GF-D8 (cell line): ENCODE data around the gene NRG2.

ENCODE experiments used
- DNase-seq: peaks from one replicate; lab custom pipeline; 2025; lab: John Stamatoyannopoulos, UW

NRG2 gene

GRCh38 chr5:139836469-139837208 lies 206.5 kb downstream of the NRG2 start:
- no peak for DNase-seq

DNA sequence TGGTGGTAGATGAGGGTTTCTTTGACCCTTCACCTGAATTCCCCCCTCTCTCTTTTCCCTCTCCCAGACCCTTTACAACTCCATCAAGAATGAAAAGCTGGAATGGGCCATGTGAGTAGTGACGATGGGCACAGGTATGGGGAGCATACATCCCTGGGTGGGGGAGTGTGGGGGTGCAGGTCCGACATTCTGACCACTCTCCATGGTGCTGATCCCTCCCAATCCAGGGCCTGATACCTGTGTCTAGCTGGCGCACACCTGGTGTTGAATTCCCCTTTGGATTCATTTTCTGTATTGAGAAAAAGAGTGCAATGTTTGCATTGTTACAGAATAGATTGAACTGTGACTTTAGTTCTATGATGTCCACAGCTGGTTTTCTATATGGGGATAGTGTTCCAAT lies 207.4 kb downstream of the NRG2 start:
- DNase-seq, result no peak

- no peak for DNase-seq
Measured at GRCh38 chr5:139833525-139833924, 209.6 kb downstream of the NRG2 start.

GRCh38 chr5:139831624-139832023 lies 211.5 kb downstream of the NRG2 start:
- DNase-seq, result no peak

DNA sequence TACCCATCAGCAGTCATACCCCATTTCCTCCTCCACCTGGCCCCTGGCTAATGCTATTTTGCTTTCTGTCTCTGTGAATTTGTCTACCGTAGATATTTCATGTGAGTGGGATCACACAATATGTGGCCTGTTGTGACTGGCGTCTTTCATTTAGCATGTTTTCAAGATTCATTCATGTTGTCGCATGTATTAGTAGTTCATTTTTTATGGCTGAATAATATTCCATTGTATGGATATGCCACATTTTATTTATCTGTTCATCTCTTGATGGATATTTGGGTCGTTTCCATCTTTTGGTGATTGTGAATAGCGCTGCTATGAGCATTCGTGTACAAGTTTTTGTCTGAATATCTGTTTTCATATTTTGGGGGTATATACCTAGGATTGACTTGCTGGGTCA lies 213.6 kb downstream of the NRG2 start:
- DNase-seq, result no peak

DNA sequence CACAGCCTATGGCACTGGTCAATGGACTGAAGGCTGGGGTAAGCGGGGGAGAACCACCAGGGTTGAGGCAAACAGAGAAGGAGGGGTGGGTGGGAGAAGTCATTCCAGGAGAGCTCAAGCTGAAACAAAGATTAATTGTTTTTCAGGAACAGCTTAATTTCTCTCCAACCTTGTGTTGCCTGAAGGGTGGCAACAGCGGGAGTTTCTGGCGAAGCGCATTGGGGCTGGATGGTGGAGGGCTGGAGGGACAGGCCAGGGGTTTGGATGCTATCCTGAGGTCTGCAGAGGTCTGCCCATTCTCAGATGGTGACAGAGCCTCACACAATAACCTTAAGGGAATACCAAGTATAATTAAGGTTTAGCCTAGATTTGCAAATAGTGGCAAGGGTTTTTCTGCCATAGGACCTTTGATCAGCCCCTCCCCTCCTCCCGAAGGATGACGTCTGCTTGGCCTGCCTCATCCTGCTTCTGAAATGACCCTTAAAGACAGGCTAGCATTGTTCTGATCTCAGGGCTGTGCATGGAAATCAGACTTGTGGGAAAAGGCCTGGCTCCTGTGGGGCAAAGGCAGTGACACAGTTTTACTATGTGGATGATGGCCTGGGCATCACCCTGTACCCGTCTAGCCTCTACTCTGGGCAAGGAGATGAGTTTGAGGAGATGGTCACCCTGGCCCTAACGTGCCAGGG lies 214.7 kb downstream of the NRG2 start:
- DNase-seq, result no peak

DNA sequence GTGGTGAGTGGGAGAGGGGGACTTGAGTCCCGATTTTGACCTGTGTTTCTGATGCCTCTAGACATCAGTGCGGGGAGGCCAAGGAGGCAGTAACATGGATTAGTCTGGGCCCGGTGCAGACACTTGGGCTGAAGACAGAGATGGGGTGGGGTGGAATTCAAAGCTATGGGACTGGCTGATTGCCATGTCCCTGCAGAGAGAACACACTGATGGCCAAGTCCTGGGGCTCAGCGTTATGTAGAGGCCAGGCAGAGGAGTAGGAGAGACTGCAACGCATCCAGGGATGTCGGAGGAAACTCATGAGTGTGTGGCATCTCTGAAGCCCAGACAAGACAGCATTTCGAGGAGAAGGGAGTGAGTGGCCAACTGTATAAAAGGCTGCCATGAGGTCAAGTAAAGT lies 217.4 kb downstream of the NRG2 start:
- no peak for DNase-seq

- DNase-seq, result no peak
Measured at GRCh38 chr5:139823757-139824355, 219.2 kb downstream of the NRG2 start.

DNA sequence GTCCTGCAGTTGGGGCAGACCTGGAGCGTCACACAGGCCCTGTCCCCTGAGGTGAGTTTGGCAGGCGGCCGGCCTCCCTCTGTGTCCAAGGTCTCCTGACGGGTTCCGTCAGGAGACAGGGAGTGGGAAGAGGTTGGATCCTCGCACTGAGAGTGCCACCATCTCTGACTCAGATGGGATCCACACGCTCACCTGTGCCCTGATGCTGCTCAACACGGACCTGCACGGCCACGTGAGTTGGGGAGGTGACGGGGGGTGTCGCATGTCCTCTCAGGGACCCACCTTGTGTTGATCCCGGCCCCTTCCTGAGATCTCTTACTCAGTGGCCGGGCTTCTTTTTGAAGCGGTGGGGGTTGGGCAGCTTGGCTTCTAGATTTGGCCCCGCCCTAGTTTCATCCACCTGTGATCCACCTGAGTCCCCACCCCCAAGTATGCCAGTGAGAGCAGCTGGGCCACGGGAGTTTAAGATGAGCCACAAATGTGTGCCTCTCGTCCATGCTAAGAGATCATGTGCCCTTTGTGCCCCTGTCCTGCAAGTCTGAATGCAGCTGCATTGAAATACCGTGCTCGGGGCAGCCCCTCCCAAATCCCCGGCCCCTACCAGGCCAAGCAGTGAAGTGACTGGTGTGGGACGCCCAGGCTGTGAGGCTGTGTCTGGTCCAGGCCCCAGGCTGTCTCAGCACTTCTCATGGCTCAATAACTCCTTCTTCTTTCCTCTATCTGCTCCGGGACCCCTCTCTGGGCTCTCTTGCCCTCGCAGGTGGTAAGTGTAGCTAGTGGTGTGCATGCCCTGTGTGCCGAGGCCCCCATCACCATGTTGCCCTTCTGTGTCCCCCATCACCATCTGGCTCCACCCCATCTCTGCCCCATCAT lies 220.3 kb downstream of the NRG2 start:
- no peak for DNase-seq

- DNase-seq, result no peak
Measured at GRCh38 chr5:139821806-139822552, 221.1 kb downstream of the NRG2 start.

- DNase-seq, result no peak
Measured at GRCh38 chr5:139820606-139821005, 222.5 kb downstream of the NRG2 start.

DNA sequence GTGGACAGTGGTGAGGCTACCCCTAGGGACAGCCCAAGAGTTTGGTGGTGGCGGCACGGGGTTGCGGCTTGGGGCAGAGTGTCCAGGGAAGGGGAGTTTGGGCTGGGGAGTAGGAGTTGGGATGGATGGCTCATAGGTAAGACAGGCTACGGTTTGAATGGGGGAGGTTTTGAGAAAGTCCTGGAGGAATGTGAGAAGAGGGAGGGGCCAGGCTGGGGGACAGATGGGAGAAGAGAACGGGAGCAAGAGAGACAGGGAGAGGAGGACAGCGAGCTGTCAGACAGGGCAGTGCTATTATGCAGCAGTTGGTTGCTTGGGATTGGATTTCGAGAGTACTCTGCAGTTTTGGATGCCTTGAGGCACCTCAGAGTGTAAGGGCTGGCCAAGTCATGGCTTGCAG lies 223.0 kb downstream of the NRG2 start:
- DNase-seq, result no peak

DNA sequence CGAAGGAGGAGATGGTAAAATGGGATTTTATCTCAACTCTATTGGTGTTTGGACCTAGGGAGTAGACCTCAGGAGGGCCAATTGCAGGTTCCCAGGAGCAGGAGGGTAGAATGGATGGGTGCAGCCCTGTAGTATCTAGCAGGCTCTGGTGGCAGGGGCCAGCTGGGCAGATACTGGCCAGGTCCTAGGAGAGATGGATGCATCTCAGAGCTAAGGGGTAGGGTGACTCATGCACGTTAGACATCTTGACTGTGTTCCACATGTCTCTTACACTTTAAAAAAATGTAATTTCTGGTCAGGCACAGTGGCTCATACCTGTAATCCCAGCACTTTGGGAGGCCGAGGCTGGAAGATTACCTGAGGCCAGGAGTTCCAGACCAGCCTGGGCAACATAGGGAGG lies 225.1 kb downstream of the NRG2 start:
- DNase-seq, result no peak

- DNase-seq, result no peak
Measured at GRCh38 chr5:139817362-139817761, 225.7 kb downstream of the NRG2 start.

DNA sequence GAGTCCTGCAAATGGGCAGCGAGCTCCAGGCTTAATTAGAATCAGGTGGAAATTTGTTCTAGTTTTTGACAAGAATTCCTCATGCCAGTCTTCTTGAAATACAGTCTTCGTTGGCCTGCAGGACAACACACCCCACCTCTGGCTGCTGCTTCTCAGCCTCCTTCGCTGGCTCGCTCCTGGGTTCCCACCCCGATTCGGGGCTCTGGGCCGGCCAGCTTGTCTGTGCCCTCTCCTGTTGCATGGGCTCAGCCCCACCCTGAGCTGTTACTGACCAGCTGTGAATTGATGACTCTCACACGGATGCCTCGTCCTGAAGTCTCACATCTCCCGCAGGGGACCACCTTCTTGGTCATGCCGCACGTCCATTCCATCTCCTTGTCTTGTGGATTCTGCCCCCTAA lies 226.5 kb downstream of the NRG2 start:
- no peak for DNase-seq

DNA sequence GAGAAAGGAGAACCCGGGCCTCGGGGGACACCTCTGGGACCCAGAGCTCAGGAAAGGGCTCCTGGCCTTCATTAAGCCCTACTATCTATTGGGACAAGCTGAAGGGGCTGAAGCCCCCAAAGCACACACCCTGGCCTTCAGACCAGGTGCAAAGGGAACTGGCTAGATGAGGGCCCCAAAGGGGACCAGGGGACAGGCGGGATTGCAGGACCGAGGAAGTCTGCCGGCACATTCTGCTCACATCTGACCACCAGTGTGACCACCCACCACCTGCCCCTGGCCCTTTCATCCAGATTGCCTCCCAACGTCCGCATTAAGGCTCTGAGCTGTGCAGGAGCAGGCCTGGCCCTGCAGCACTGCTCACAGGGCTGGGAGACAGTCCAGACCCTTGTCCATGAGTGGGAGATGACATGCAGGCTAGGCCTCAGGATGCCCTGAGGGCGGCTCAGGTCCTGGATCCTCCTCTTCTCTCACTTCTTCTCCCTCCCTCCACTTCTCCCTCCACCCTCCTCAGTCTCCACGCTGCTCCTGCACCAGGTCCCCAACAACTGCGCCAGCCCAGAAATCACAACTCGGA lies 228.3 kb downstream of the NRG2 start:
- no peak for DNase-seq

GRCh38 chr5:139814191-139814601 lies 228.9 kb downstream of the NRG2 start:
- no peak for DNase-seq

GRCh38 chr5:139812836-139813805 lies 230.0 kb downstream of the NRG2 start:
- no peak for DNase-seq

DNA sequence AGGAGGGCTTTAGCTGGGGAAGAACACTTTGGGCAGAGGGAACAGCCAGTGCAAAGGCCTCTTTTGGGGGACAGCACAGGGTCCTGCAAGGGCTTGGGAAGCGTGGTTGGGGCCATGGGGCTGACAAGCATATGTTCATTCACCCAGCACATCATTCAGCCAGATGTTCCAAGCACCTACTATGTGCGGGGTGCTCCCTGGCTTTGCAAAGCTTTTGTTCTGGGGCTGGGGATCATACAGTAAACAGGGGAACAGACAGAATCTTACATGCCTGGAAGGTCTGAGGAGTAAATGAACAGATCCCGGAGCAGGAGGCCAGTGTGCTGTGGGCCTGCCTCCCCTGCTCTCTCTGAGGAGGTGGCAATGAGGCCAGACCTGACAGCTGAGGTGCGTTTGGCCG lies 230.8 kb downstream of the NRG2 start:
- no peak for DNase-seq

DNA sequence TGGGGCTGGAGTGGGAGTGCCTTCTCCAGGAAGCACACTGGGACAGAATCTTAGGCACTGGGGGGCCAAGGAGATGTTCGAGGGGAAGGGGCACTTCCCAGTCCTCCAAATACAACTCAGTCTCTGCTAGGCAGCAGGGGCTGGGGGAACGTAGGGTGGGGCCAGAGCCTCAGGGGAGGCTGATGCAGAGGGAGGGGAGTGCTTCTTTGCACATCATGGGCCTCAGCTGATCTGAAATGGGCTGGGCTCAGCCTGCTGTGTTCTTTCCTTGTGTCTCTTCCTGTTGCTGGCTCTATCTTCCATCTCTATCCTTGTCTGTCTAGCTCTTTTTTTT lies 231.9 kb downstream of the NRG2 start:
- no peak for DNase-seq
